Endothelial cell of umbilical vein (primary cell): ENCODE measurements around the gene ADAT1.

Source experiments
- GATA2 ChIP-seq: IDR thresholded peaks from 2 replicates; pipeline ENCODE4 v1.7.0; 2011; ENCODE audit warnings: low read depth, mild to moderate bottlenecking, moderate library complexity, mixed read lengths, low read length; ENCODE audit not compliant: insufficient read length, insufficient read depth
- JUN ChIP-seq: IDR thresholded peaks from 2 replicates; pipeline ENCODE4 v1.6.1; 2011; ENCODE audit warnings: borderline replicate concordance, low read depth; ENCODE audit not compliant: insufficient read length, insufficient read depth
- MYC ChIP-seq: IDR thresholded peaks from one replicate; pipeline ENCODE4 v1.6.1; 2011; ENCODE audit warnings: mild to moderate bottlenecking, low read depth, low read length
- POLR2A ChIP-seq: IDR thresholded peaks from 2 replicates; pipeline ENCODE4 v1.6.1; 2012; ENCODE audit warnings: low read depth, mild to moderate bottlenecking, control low read depth, low read length
- POLR2AphosphoS5 ChIP-seq: IDR thresholded peaks from 2 replicates; pipeline ENCODE4 v1.6.1; 2012; ENCODE audit warnings: low read depth, mild to moderate bottlenecking, control low read depth, low read length, moderate library complexity; ENCODE audit not compliant: insufficient read depth
- TF ChIP-seq, protein P1 (sequence below), 2 donors: IDR thresholded peaks; 1 replicate in 1 of 2; 2 replicates in 1 of 2; pipeline ENCODE4 v1.5.1; 2011; ENCODE audit warnings: low read length in 2 of 2, mild to moderate bottlenecking in 2 of 2, moderate library complexity in 2 of 2, control low read depth in 1 of 2, inconsistent platforms in 1 of 2, low read depth in 1 of 2; ENCODE audit not compliant: insufficient read depth in 1 of 2; ENCODE audit errors: extremely low read depth in 1 of 2
- TF ChIP-seq, protein P2 (sequence below): IDR thresholded peaks from 2 replicates; pipeline ENCODE4 v1.6.1; 2011; ENCODE audit not compliant: insufficient read depth, insufficient read length

DNA sequence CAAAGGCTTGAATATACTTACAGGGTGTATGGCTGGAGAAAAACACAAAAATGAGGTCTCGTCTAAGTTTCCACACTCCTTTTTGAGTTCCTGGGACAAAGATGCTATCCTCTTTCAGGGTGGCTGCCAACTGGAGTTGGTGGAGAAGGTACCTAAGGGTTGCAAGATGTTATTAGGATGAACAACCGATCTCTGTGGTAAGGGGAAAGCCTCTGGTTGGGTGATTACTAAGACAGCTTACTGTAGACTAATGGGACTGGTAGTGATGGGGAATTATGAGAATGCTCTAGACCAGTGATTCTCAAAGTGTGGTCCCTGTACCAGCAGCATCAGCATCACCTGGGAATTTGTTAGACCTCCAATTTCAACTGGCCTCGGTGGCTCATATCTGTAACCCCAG, 6.0 kb downstream of the ADAT1 start:
- TF ChIP-seq, protein P1, sequence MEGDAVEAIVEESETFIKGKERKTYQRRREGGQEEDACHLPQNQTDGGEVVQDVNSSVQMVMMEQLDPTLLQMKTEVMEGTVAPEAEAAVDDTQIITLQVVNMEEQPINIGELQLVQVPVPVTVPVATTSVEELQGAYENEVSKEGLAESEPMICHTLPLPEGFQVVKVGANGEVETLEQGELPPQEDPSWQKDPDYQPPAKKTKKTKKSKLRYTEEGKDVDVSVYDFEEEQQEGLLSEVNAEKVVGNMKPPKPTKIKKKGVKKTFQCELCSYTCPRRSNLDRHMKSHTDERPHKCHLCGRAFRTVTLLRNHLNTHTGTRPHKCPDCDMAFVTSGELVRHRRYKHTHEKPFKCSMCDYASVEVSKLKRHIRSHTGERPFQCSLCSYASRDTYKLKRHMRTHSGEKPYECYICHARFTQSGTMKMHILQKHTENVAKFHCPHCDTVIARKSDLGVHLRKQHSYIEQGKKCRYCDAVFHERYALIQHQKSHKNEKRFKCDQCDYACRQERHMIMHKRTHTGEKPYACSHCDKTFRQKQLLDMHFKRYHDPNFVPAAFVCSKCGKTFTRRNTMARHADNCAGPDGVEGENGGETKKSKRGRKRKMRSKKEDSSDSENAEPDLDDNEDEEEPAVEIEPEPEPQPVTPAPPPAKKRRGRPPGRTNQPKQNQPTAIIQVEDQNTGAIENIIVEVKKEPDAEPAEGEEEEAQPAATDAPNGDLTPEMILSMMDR (IDR thresholded peaks at IDR 0.05; ENCODE audit: extremely low read depth in 1 of 2, insufficient read depth in 1 of 2, low read depth in 1 of 2, low read length in 2 of 2) = no peak
- no peak for TF ChIP-seq POLR2AphosphoS5
- TF ChIP-seq JUN = no peak
- no peak for TF ChIP-seq POLR2A
- TF ChIP-seq, protein P2, sequence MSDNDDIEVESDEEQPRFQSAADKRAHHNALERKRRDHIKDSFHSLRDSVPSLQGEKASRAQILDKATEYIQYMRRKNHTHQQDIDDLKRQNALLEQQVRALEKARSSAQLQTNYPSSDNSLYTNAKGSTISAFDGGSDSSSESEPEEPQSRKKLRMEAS = no peak
- no peak for TF ChIP-seq GATA2
- no peak for TF ChIP-seq MYC
